HEK293 (cell line): ENCODE results near the gene EEF1AKMT2.
A peak's percentile ranks its signal among the peaks of the same experiment; 100 is the strongest.

Source experiments
- CTCF ChIA-PET: fragments of 350-600 bp; formaldehyde crosslinking; extraction: SDS; loops from one replicate; lab custom pipeline; 2021; ENCODE audit warnings: antibody characterized with exemption; lab: Yijun Ruan, JAX
- POLR2A ChIA-PET: fragments of 300-600 bp; formaldehyde crosslinking; extraction: SDS; loops from one replicate; lab custom pipeline; 2020; ENCODE audit warnings: antibody characterized with exemption, inconsistent platforms; lab: Yijun Ruan, JAX
- H3K27ac ChIP-seq: fragments of 200-500 bp; sonication (Bioruptor generic); 2 replicates; pipeline ENCODE4 v1.5.1; 2014; ENCODE audit warnings: low read depth, low read length, control low read depth, inconsistent platforms; ENCODE audit errors: extremely low read depth
- H3K36me3 ChIP-seq, 2 experiments: fragments of 200-500 bp in 1 of 2; sonication (Bioruptor generic) in 1 of 2; 1 replicate in 1 of 2; 2 replicates in 1 of 2; pipeline ENCODE4 v1.5.1; 2014 to 2017; ENCODE audit warnings: inconsistent platforms in 2 of 2, low read length in 2 of 2; ENCODE audit not compliant: control insufficient read depth in 2 of 2, insufficient read depth in 1 of 2
- H3K4me1 ChIP-seq: fragments of 200-500 bp; sonication (Bioruptor generic); 2 replicates; pipeline ENCODE4 v1.5.1; 2014; ENCODE audit warnings: mild to moderate bottlenecking, low read length, inconsistent platforms; ENCODE audit not compliant: control insufficient read depth, insufficient read depth
- H3K4me3 ChIP-seq: 2 replicates; pipeline ENCODE4 v1.5.1; 2011; ENCODE audit warnings: low read depth, mild to moderate bottlenecking, control low read depth, low read length, moderate library complexity
- H3K9me3 ChIP-seq: fragments of 200-500 bp; sonication (Bioruptor generic); 2 replicates; pipeline ENCODE4 v1.5.1; 2014; ENCODE audit warnings: low read depth, low read length, inconsistent platforms; ENCODE audit not compliant: control insufficient read depth, insufficient read depth
- EGR2 ChIP-seq: fragments of 450-650 bp; formaldehyde crosslinking; IDR thresholded peaks from 2 replicates; pipeline ENCODE4 v1.5.1; 2016; ENCODE audit warnings: low read depth, missing biosample characterization, missing genetic modification characterization
- FEZF1 ChIP-seq: fragments of 450-650 bp; formaldehyde crosslinking; IDR thresholded peaks from 2 replicates; pipeline ENCODE4 v1.5.1; 2016; ENCODE audit warnings: missing biosample characterization, missing genetic modification characterization
- SCRT1 ChIP-seq: fragments of 450-650 bp; formaldehyde crosslinking; IDR thresholded peaks from 2 replicates; pipeline ENCODE4 v1.5.1; 2016; ENCODE audit warnings: missing biosample characterization, missing genetic modification characterization, borderline replicate concordance
- ZBTB1 ChIP-seq: fragments of 450-650 bp; formaldehyde crosslinking; IDR thresholded peaks from 2 replicates; pipeline ENCODE4 v1.5.1; 2016; ENCODE audit warnings: missing biosample characterization, missing genetic modification characterization
- ZBTB44 ChIP-seq: fragments of 450-650 bp; IDR thresholded peaks from 2 replicates; pipeline ENCODE4 v1.5.1; 2018; ENCODE audit warnings: missing biosample characterization, mild to moderate bottlenecking, missing genetic modification characterization
- ZFHX2 ChIP-seq: fragments of 450-650 bp; formaldehyde crosslinking; conservative IDR thresholded peaks from 2 replicates; pipeline ENCODE4 v1.5.1; 2016; ENCODE audit warnings: missing biosample characterization, missing genetic modification characterization
- ZNF155 ChIP-seq: fragments of 450-650 bp; formaldehyde crosslinking; IDR thresholded peaks from 2 replicates; pipeline ENCODE4 v1.5.1; 2016; ENCODE audit warnings: missing biosample characterization, missing genetic modification characterization
- ZNF174 ChIP-seq: fragments of 450-650 bp; formaldehyde crosslinking; IDR thresholded peaks from 2 replicates; pipeline ENCODE4 v1.5.0; 2017; ENCODE audit warnings: missing biosample characterization, mild to moderate bottlenecking, missing genetic modification characterization
- ZNF184 ChIP-seq: fragments of 450-650 bp; IDR thresholded peaks from 2 replicates; pipeline ENCODE4 v1.5.1; 2018; ENCODE audit warnings: missing biosample characterization, mild to moderate bottlenecking, missing genetic modification characterization
- ZNF214 ChIP-seq: fragments of 450-650 bp; formaldehyde crosslinking; IDR thresholded peaks from 2 replicates; pipeline ENCODE4 v1.5.1; 2017; ENCODE audit warnings: missing biosample characterization, mild to moderate bottlenecking, missing genetic modification characterization, borderline replicate concordance
- ZNF23 ChIP-seq: fragments of 450-650 bp; formaldehyde crosslinking; IDR thresholded peaks from 2 replicates; pipeline ENCODE4 v1.5.1; 2016; ENCODE audit warnings: missing biosample characterization, missing genetic modification characterization, borderline replicate concordance
- ZNF341 ChIP-seq: fragments of 450-650 bp; formaldehyde crosslinking; IDR thresholded peaks from 2 replicates; pipeline ENCODE4; 2016; ENCODE audit warnings: low read depth, missing biosample characterization, missing genetic modification characterization
- ZNF423 ChIP-seq: fragments of 450-650 bp; formaldehyde crosslinking; IDR thresholded peaks from 2 replicates; pipeline ENCODE4 v1.5.1; 2016; ENCODE audit warnings: missing biosample characterization, missing genetic modification characterization
- ZNF544 ChIP-seq: fragments of 450-650 bp; formaldehyde crosslinking; IDR thresholded peaks from 2 replicates; pipeline ENCODE4 v1.5.0; 2017; ENCODE audit warnings: missing biosample characterization, missing genetic modification characterization
- ZNF677 ChIP-seq: fragments of 450-650 bp; IDR thresholded peaks from 2 replicates; pipeline ENCODE4 v1.5.0; 2018; ENCODE audit warnings: missing biosample characterization, mild to moderate bottlenecking, missing genetic modification characterization, moderate library complexity
- ZNF776 ChIP-seq: fragments of 450-650 bp; formaldehyde crosslinking; IDR thresholded peaks from 2 replicates; pipeline ENCODE4 v1.5.0; 2017; ENCODE audit warnings: missing biosample characterization, missing genetic modification characterization, borderline replicate concordance
- ZNF791 ChIP-seq: fragments of 450-650 bp; formaldehyde crosslinking; IDR thresholded peaks from 2 replicates; pipeline ENCODE4 v1.5.1; 2016; ENCODE audit warnings: missing biosample characterization, missing genetic modification characterization

The EEF1AKMT2 gene

GRCh38 chr10:124722798-124723783, 68.6 kb downstream of the EEF1AKMT2 start:
- H3K27ac ChIP-seq = no peak overlapping the region
- H3K9me3 ChIP-seq = no peaks in the 10 kb centered on the region
- TF ChIP-seq ZNF791 (tag by site-specific recombination) = no peak
- peak; percentile 86 for TF ChIP-seq EGR2 (tag by site-specific recombination)
- no peak for TF ChIP-seq ZBTB1 (tag by site-specific recombination)
- peak; percentile 84 for TF ChIP-seq ZFHX2 (tag by site-specific recombination)
- TF ChIP-seq, all 188 proteins: peak for 2
- Histone ChIP-seq H3K36me3 (peaks cover 3 to 29% of the 10 kb centered on the region in 2 experiments; a peak in 2 of 3 replicates), H3K4me1 (0 out of 2 replicates have a peak, but pooled peaks cover 3% of the 10 kb centered on the region), H3K4me3 (no peak overlapping the region)
- ChIA-PET POLR2A (no interaction called here), CTCF (interaction anchor here (1.3 to 1.7 kb wide), 2 partner anchors 18 to 22 kb away, joined by 3 to 9 read pairs; no protein-coding TSS in a partner anchor)

DNA sequence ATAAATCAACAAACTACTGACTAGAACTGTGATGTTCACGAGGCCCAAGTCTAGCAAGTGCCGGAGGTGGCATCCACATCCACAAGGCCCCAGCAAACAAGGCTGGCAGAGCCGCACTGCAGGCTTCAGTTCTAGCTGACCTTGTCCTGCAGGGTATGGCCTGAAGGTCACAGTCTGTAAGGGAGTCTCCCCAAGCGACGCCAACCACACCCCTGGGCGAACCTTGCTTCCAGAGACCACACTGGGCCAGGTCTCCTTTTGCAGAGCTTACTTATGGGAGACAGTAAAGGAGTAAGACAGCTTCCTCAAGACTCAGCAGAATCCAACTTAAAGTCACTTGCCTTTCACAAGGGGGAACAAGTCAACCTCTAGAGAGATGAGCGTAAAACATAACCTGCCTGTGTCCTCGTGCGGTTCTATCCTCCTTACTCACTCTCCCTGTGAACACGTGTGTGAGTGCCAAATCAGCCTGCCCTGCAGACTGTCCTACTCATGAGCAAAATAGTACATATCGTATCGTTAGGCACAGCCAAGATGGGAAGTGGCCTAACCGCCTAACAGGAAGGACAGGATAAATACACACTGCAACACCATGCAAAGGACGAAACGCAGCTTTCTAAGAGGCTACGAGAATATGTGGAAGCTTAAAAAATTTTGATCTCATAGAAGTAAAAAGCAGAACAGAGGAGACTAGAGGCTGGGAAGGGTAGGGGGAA, 70.2 kb downstream of the EEF1AKMT2 start:
- H3K4me3 ChIP-seq = no peak overlapping the region
- TF ChIP-seq SCRT1 (tag by site-specific recombination) (no peak), ZNF341 (no peak), FEZF1 (tag by site-specific recombination) (no peak), ZNF776 (tag by site-specific recombination) (no peak), ZNF423 (tag by site-specific recombination) (no peak), ZNF23 (tag by site-specific recombination) (no peak), ZNF214 (tag by site-specific recombination) (no peak), ZNF791 (tag by site-specific recombination) (no peak), ZNF155 (tag by site-specific recombination) (no peak), ZNF677 (no peak)
- TF ChIP-seq, all 188 proteins: peak for 0
- H3K4me1 ChIP-seq = 0 out of 2 replicates have a peak, but pooled peaks cover 3% of the 10 kb centered on the region
- no peak overlapping the region for H3K27ac ChIP-seq
- ChIA-PET CTCF (interaction anchor here (0.6 to 1.7 kb wide), 2 partner anchors 13 to 20 kb away, joined by 3 to 9 read pairs; no protein-coding TSS in a partner anchor), POLR2A (no interaction called here)
- H3K9me3 ChIP-seq = no peaks in the 10 kb centered on the region
- H3K36me3 ChIP-seq = peaks cover 3 to 26% of the 10 kb centered on the region in 2 experiments; a peak in 2 of 3 replicates

GRCh38 chr10:124719213-124719851, 72.4 kb downstream of the EEF1AKMT2 start:
- no peak for TF ChIP-seq ZNF544
- no peak for TF ChIP-seq ZNF184 (tag by site-specific recombination)
- TF ChIP-seq ZNF174 = no peak
- no peak for TF ChIP-seq ZBTB44 (tag by site-specific recombination)
- H3K9me3 ChIP-seq = no peaks in the 10 kb centered on the region
- H3K4me3 ChIP-seq = no peak overlapping the region
- ChIA-PET POLR2A (no interaction called here), CTCF (no interaction called here)
- no peak overlapping the region for H3K27ac ChIP-seq
- 0 out of 2 replicates have a peak, but pooled peaks cover 3% of the 10 kb centered on the region for H3K4me1 ChIP-seq
- peaks cover 3 to 14% of the 10 kb centered on the region in 2 experiments; a peak in 2 of 3 replicates for H3K36me3 ChIP-seq
